Measurements from ENCODE around the gene DYNLT4.
"Not testable (repeated sequence)": the region's sequence is repeated elsewhere in the genome, so short reads cannot be mapped to it uniquely, and the experiment has no call there.

The DYNLT4 gene

GRCh38 chr1:44788120-44788860, 18.9 kb downstream of the DYNLT4 start, which contains the start of gene BEST4:
Gene BEST4 (minus strand): TSS chr1:44788170. CDS start chr1:44787705, 465 bp downstream.
- DNase-seq (ENCODE audit: low spot score): no peak

- DNase-seq (ENCODE audit: low spot score): no peak
Observed at GRCh38 chr1:44787506-44787905, 19.6 kb downstream of the DYNLT4 start.

- DNase-seq (ENCODE audit: low spot score): no peak
Observed at GRCh38 chr1:44786841-44787426, 20.2 kb downstream of the DYNLT4 start.

GRCh38 chr1:44786138-44786840, 20.9 kb downstream of the DYNLT4 start:
- no peak for DNase-seq (ENCODE audit: low spot score)

- DNase-seq (ENCODE audit: low spot score): no peak
Observed at GRCh38 chr1:44785501-44786137, 21.5 kb downstream of the DYNLT4 start.

- no peak for DNase-seq (ENCODE audit: low spot score)
Observed at GRCh38 chr1:44785029-44785380, 22.1 kb downstream of the DYNLT4 start.

GRCh38 chr1:44784094-44785028, 22.8 kb downstream of the DYNLT4 start:
- DNase-seq (ENCODE audit: low spot score): no peak

GRCh38 chr1:44783697-44784093, 23.5 kb downstream of the DYNLT4 start:
- DNase-seq (ENCODE audit: low spot score): no peak

GRCh38 chr1:44780583-44781121, 26.5 kb downstream of the DYNLT4 start:
- no peak for DNase-seq (ENCODE audit: low spot score)

- no peak for DNase-seq (ENCODE audit: low spot score)
Observed at GRCh38 chr1:44778705-44779576, 28.2 kb downstream of the DYNLT4 start.

- no peak for DNase-seq (ENCODE audit: low spot score)
Observed at GRCh38 chr1:44777969-44778635, 29.0 kb downstream of the DYNLT4 start.

- no peak for DNase-seq (ENCODE audit: low spot score)
Observed at GRCh38 chr1:44777547-44777946, 29.6 kb downstream of the DYNLT4 start.

- DNase-seq (ENCODE audit: low spot score): no peak
Observed at GRCh38 chr1:44776730-44777068, 30.5 kb downstream of the DYNLT4 start.

- DNase-seq (ENCODE audit: low spot score): no peak
Observed at GRCh38 chr1:44775930-44776729, 31.0 kb downstream of the DYNLT4 start.

GRCh38 chr1:44775078-44775929, 31.8 kb downstream of the DYNLT4 start, which contains the start of gene RPS8:
Gene RPS8 (plus strand): TSS chr1:44775540. CDS start chr1:44775597, 57 bp downstream.
- DNase-seq (ENCODE audit: low spot score): peak; percentile 93

GRCh38 chr1:44766421-44766820, 40.7 kb downstream of the DYNLT4 start:
- DNase-seq (ENCODE audit: low spot score): not testable (repeated sequence)

- DNase-seq (ENCODE audit: low spot score): no peak
Observed at GRCh38 chr1:44760876-44761275, 46.3 kb downstream of the DYNLT4 start.

GRCh38 chr1:44759077-44759476, 48.1 kb downstream of the DYNLT4 start:
- no peak for DNase-seq (ENCODE audit: low spot score)

Data from putamen (tissue), 1 donor.